Activated naive CD8-positive, alpha-beta T cell treated with anti-CD3 and anti-CD28 coated beads, Interleukin-2, amount 50 U/mL, for 24 hours (primary cell): ENCODE results near the gene LDLRAD3.

Experiments used
- ATAC-seq: fragments of 150-1000 bp; cut with Tn5 transposase; one replicate; pipeline ENCODE4 v1.10.0; 2021
- DNase-seq: peaks from one replicate; pipeline ENCODE4 v3.0.0; 2021
- H3K27ac Mint-ChIP-seq: one replicate; pipeline ENCODE4 v1.8.0; 2021; ENCODE audit warnings: mild to moderate bottlenecking, mixed read lengths
- H3K27me3 Mint-ChIP-seq: one replicate; pipeline ENCODE4 v1.8.0; 2021; ENCODE audit warnings: mixed read lengths
- H3K36me3 Mint-ChIP-seq: one replicate; pipeline ENCODE4 v1.8.0; 2021; ENCODE audit warnings: low read depth, mixed read lengths
- H3K4me1 Mint-ChIP-seq: one replicate; pipeline ENCODE4 v1.8.0; 2021; ENCODE audit warnings: mixed read lengths
- H3K4me3 Mint-ChIP-seq: one replicate; pipeline ENCODE4 v1.8.0; 2021; ENCODE audit warnings: mild to moderate bottlenecking, moderate library complexity, mixed read lengths
- H3K9me3 Mint-ChIP-seq: one replicate; pipeline ENCODE4 v1.8.0; 2021; ENCODE audit warnings: mixed read lengths

The LDLRAD3 gene

GRCh38 chr11:36142439-36142838 lies 198.6 kb downstream of the LDLRAD3 start:
- Mint-ChIP-seq H3K27me3 (no peaks in the 10 kb centered on the region), H3K27ac (no peak overlapping the region), H3K4me1 (no peaks in the 10 kb centered on the region), H3K36me3 (no peaks in the 10 kb centered on the region), H3K9me3 (no peaks in the 10 kb centered on the region), H3K4me3 (no peak overlapping the region)
- no peak for DNase-seq
- ATAC-seq, result no peak

GRCh38 chr11:36142879-36143278 lies 199.0 kb downstream of the LDLRAD3 start:
- Mint-ChIP-seq H3K4me3 (no peak overlapping the region), H3K9me3 (no peaks in the 10 kb centered on the region), H3K4me1 (no peaks in the 10 kb centered on the region), H3K36me3 (no peaks in the 10 kb centered on the region), H3K27me3 (no peaks in the 10 kb centered on the region), H3K27ac (no peak overlapping the region)
- ATAC-seq (no peak), DNase-seq (no peak)

DNA sequence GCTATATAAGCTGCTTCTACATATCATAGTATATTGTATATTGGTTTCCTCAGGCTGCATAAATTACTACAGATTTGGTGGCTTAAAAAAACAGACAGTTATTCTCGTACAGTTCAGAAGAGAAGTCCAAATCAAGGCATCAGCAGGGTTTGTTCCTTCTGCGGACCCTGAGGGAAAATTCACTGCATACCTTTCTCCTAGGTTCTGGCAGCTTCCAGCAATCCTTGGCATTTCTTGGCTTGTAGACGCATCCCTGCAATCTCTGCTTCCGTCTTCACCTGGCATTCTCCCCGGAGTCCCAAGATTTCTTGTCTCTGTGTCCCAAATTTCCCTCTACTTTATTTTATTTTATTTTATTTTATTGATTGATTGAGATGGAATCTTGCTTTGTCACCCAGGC lies 202.6 kb downstream of the LDLRAD3 start:
- ATAC-seq (no peak), DNase-seq (no peak)
- no peaks in the 10 kb centered on the region for H3K36me3 Mint-ChIP-seq
- no peak overlapping the region for H3K4me3 Mint-ChIP-seq
- no peaks in the 10 kb centered on the region for H3K9me3 Mint-ChIP-seq
- H3K27me3 Mint-ChIP-seq, result peaks cover 10% of the 10 kb centered on the region
- peaks cover 13% of the 10 kb centered on the region for H3K4me1 Mint-ChIP-seq
- no peak overlapping the region for H3K27ac Mint-ChIP-seq

DNA sequence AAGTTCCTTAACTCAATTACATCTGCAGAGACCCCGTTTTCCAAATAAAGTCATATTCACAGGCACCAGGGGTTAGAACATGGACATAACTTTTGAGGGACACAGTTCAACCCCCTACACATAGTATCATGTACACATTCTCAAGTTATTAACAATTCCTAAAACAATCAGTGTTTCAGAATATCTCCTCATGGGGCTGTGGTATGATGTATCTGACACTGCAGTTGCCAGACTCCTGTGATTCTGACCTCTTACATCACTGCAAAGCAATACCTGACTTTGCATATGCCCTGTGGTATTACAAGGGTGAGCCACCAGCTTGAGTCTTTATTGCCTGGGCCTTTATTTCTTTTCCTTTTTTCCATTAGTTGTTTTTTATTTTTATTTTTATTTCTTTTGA lies 203.6 kb downstream of the LDLRAD3 start:
- DNase-seq (no peak), ATAC-seq (no peak)
- Mint-ChIP-seq H3K27ac (no peak overlapping the region), H3K4me3 (no peak overlapping the region), H3K4me1 (peaks cover 13% of the 10 kb centered on the region), H3K36me3 (no peaks in the 10 kb centered on the region), H3K27me3 (peaks cover 17% of the 10 kb centered on the region), H3K9me3 (no peaks in the 10 kb centered on the region)

DNA sequence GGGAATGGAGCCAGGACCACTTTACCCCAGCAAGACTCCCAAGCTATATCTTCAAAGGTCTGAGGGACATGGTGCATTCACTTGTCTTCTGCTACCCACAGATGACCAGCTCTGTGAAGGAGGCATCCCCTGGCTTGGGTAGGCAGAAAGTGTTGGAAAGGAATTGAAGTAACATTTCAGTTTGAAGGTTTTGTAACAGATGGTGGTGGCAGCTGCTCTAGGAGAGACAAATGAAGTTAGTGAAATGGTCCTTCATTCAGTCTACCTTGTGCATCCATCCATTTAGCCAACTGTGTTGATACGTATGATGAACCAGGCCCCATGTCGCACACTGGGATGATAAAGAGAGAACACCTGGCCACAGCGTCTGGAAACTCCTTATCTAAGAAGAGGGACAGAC lies 204.8 kb downstream of the LDLRAD3 start:
- Mint-ChIP-seq H3K27me3 (peaks cover 17% of the 10 kb centered on the region), H3K4me3 (no peak overlapping the region), H3K9me3 (no peaks in the 10 kb centered on the region), H3K36me3 (no peaks in the 10 kb centered on the region), H3K27ac (no peak overlapping the region), H3K4me1 (peaks cover 13% of the 10 kb centered on the region)
- DNase-seq (no peak), ATAC-seq (no peak)

DNA sequence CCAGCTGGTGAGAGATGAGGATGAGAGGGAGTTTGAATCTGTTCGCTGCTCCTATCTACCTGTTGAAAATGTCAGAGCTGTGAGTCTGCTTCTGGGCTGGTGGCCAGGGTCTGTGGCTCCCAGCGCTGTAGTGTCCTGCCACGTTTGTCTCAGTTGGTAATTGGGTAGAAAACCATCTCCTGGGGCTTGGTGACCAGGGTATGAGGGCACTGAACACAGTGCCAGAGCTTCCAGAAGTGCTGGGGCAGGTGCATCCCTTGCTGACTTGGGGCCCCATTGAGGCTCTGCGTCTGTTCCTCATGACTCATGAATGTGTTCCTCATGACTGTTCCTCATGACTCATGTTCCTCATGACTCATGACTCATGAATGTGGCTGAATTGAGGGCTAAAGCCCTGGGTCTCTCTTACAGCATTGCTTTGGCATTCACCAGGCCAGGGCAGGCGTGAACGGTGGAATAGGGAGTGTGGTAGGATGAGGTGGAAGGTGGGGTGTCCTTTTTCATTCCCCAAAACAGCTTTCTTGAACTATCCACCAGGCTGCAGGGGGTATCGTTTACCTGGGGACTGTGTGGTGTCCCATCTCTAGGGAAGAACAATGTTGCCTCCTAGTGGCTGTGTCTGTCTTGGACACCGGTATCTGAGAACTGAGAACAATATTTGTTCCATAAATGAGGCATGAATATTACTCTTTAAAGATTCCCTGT lies 205.8 kb downstream of the LDLRAD3 start:
- peaks cover 17% of the 10 kb centered on the region for H3K27me3 Mint-ChIP-seq
- no peak overlapping the region for H3K27ac Mint-ChIP-seq
- H3K9me3 Mint-ChIP-seq, result no peaks in the 10 kb centered on the region
- H3K36me3 Mint-ChIP-seq, result no peaks in the 10 kb centered on the region
- H3K4me1 Mint-ChIP-seq, result peaks cover 13% of the 10 kb centered on the region
- ATAC-seq, result peak; percentile 98
- DNase-seq, result peak; percentile 31
- no peak overlapping the region for H3K4me3 Mint-ChIP-seq

GRCh38 chr11:36150986-36151385 lies 207.1 kb downstream of the LDLRAD3 start:
- Mint-ChIP-seq H3K27me3 (peaks cover 20% of the 10 kb centered on the region), H3K27ac (no peak overlapping the region), H3K9me3 (no peaks in the 10 kb centered on the region), H3K4me3 (no peak overlapping the region), H3K4me1 (peaks cover 13% of the 10 kb centered on the region), H3K36me3 (no peaks in the 10 kb centered on the region)
- DNase-seq, result no peak
- ATAC-seq, result no peak

DNA sequence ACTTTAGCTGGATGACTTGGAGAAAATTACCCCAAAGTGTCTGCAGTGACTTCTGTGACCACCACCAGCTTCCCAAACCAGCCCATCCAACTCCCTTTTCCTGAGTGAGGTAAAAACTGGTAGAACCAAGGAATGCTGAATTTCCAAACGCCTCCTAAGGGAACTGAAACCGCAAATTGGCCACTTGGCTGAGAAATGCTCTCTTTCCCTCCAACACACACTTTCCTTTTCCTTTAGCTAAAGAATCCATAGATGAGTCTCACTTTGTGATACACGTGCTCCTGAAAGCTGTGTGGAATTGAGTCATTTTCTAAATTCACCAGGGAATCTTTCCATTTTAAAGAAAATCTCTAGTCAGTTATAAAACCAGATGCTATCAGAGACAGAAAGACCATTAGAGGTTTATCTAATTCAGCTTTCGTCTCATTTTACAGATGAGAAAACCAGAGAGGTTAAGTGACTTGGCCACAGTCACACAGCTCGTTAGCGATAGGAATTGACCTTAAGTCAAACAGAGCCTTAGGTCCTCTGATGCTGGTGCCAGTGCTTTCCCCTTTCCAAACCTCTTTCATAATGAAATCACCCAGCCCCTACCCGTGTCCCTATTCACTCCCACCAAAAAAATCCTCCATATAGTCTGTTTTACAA lies 208.2 kb downstream of the LDLRAD3 start:
- H3K9me3 Mint-ChIP-seq, result no peaks in the 10 kb centered on the region
- H3K27me3 Mint-ChIP-seq, result peaks cover 23% of the 10 kb centered on the region
- peaks cover 13% of the 10 kb centered on the region for H3K4me1 Mint-ChIP-seq
- no peak for ATAC-seq
- no peak overlapping the region for H3K27ac Mint-ChIP-seq
- H3K36me3 Mint-ChIP-seq, result no peaks in the 10 kb centered on the region
- H3K4me3 Mint-ChIP-seq, result no peak overlapping the region
- DNase-seq, result no peak

DNA sequence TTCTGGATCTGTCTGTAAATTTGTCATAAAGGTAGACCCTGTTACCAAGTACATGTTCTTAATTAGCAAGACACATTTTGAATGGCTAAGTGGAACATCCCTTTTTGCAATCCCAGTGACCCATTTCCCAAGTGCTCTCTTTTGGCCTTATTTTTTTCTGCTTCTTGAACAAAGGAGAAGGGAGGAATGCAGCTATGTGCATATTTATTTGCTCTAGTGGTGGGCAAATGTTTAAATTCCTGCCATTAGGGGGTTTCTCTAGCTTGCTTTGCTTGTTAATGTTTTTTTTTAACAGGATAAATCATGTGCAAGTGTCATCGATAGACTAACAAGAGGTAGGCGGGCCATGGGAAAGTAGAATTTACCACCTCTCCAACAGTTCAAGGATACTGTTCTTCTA lies 209.7 kb downstream of the LDLRAD3 start:
- H3K27ac Mint-ChIP-seq, result no peak overlapping the region
- peaks cover 23% of the 10 kb centered on the region for H3K27me3 Mint-ChIP-seq
- ATAC-seq (no peak), DNase-seq (no peak)
- no peaks in the 10 kb centered on the region for H3K36me3 Mint-ChIP-seq
- peaks cover 13% of the 10 kb centered on the region for H3K4me1 Mint-ChIP-seq
- no peak overlapping the region for H3K4me3 Mint-ChIP-seq
- H3K9me3 Mint-ChIP-seq, result no peaks in the 10 kb centered on the region

DNA sequence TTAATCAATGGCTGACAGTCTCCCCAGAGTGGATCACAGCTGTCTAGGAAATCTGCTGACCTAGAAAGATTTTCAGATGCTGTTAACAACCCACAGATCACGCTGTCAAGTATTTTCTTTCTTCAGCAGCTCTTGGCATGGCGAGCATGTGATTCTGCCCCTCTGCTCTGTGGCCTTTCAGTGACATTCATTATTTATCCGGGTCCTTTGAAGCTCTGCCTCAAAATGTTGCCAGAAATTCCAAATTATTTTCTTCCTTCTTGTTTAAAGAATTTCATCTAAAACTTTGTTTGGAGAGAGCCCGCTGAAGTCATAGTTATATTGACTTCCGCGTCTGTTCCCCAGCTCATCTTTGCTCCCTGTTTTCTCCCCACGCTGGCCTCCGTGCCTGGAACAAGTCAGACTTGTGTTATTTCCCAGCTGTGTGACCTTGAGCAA lies 211.3 kb downstream of the LDLRAD3 start:
- Mint-ChIP-seq H3K36me3 (no peaks in the 10 kb centered on the region), H3K4me1 (no peaks in the 10 kb centered on the region), H3K9me3 (no peaks in the 10 kb centered on the region), H3K27ac (no peak overlapping the region), H3K4me3 (no peak overlapping the region), H3K27me3 (peaks cover 16% of the 10 kb centered on the region)
- no peak for ATAC-seq
- DNase-seq, result no peak

GRCh38 chr11:36155770-36156160 lies 211.9 kb downstream of the LDLRAD3 start:
- H3K4me1 Mint-ChIP-seq, result no peaks in the 10 kb centered on the region
- H3K4me3 Mint-ChIP-seq, result no peak overlapping the region
- H3K36me3 Mint-ChIP-seq, result no peaks in the 10 kb centered on the region
- no peak overlapping the region for H3K27ac Mint-ChIP-seq
- no peak for DNase-seq
- ATAC-seq, result no peak
- no peaks in the 10 kb centered on the region for H3K9me3 Mint-ChIP-seq
- peaks cover 15% of the 10 kb centered on the region for H3K27me3 Mint-ChIP-seq

DNA sequence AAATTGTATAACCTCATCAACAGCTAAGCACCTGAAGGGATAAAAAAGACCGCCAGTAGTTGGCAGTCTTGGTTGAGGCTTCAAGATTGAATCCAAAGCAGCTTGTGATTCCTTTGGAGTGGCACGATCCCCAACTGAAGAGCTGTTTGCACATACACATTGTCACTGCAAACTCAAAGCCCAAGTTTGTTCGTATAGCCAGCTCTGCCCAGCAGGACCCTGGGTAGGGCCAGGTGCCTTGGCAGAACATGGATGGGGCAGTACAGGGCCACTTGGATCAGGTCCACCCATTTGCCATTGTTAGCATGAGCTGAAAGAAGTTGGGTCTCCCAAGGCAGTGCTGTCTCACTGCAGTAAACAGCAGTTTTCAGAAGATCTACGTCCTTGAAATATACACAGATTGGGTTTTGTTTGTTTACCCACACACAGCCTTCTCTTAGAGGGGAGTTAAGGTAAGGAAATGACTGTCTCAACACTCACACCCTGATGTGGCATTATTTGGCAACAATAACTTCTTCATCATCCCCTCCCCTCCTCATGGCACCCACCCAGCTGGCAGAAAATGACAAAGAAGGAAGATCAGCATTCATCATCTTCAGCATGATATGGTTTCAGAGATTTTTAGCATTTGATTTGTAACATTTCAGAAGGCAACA lies 212.4 kb downstream of the LDLRAD3 start:
- no peak for DNase-seq
- Mint-ChIP-seq H3K4me3 (no peak overlapping the region), H3K9me3 (no peaks in the 10 kb centered on the region), H3K27me3 (peaks cover 13% of the 10 kb centered on the region), H3K27ac (no peak overlapping the region), H3K36me3 (no peaks in the 10 kb centered on the region), H3K4me1 (no peaks in the 10 kb centered on the region)
- no peak for ATAC-seq

- Mint-ChIP-seq H3K9me3 (no peaks in the 10 kb centered on the region), H3K36me3 (no peaks in the 10 kb centered on the region), H3K4me3 (no peak overlapping the region), H3K4me1 (no peaks in the 10 kb centered on the region), H3K27me3 (peaks cover 10% of the 10 kb centered on the region), H3K27ac (no peak overlapping the region)
- ATAC-seq, result no peak
- no peak for DNase-seq
Measured at GRCh38 chr11:36156817-36157519, 213.1 kb downstream of the LDLRAD3 start.

GRCh38 chr11:36160091-36160490 lies 216.2 kb downstream of the LDLRAD3 start:
- peaks cover 5% of the 10 kb centered on the region for H3K27me3 Mint-ChIP-seq

DNA sequence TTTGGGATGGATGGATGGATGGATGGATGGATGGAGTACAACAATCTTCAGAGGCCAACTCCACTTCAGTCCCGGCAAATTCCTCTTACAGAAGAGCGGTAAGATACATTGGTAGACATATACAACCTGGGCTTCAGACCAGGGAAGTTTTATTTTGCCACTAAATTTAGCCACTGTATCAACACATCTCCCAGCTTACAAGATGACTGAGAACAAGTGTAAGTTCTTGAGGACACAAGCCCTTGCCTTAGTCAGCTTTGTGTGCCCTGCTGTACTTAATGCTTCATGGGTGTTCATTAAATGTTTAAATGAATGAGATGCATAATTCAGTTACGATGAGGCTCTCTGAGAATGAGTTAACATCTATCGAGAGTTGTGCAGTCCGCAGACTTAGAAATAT lies 217.7 kb downstream of the LDLRAD3 start:
- ATAC-seq (no peak), DNase-seq (no peak)
- no peaks in the 10 kb centered on the region for H3K4me1 Mint-ChIP-seq
- peaks cover 4% of the 10 kb centered on the region for H3K27me3 Mint-ChIP-seq
- no peak overlapping the region for H3K4me3 Mint-ChIP-seq
- H3K36me3 Mint-ChIP-seq, result no peaks in the 10 kb centered on the region
- H3K27ac Mint-ChIP-seq, result no peak overlapping the region
- H3K9me3 Mint-ChIP-seq, result no peaks in the 10 kb centered on the region

More at GRCh38 chr11:36160091-36160490, 216.2 kb downstream of the LDLRAD3 start:
- H3K4me1 Mint-ChIP-seq, result no peaks in the 10 kb centered on the region
- H3K9me3 Mint-ChIP-seq, result no peaks in the 10 kb centered on the region
- ATAC-seq (no peak), DNase-seq (no peak)
- H3K36me3 Mint-ChIP-seq, result no peaks in the 10 kb centered on the region
- no peak overlapping the region for H3K27ac Mint-ChIP-seq
- no peak overlapping the region for H3K4me3 Mint-ChIP-seq
